LoVo (cell line): ENCODE measurements around the gene DENND1A.
A peak's percentile ranks its signal among the peaks of the same experiment; 100 is the strongest.
"Not testable (repeated sequence)": the region's sequence is repeated elsewhere in the genome, so short reads cannot be mapped to it uniquely, and the experiment has no call there.

Source experiments
- DNase-seq: peaks from one replicate; pipeline ENCODE4 v3.0.0-alpha.2; 2016; ENCODE audit warnings: low spot score

DENND1A gene

DNA sequence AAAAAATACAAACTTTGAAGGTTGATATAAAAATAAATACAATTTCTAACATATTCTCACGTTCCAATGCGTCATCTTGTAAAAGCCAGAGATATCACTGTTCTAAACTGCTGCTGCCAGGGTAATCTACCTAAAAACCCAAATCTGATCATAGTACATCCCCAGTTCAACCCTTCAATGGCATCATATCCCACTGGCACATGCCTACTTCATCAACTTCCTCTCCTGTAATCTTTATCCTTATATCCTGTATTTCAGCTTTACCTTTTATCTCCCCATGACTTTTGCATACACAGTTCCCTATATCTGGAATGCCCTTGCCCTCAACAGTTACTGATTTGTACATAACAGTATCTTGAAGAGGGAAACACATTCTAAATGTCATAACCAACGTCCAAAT is 7.5 kb downstream of the DENND1A start:
- no peak for DNase-seq

DNA sequence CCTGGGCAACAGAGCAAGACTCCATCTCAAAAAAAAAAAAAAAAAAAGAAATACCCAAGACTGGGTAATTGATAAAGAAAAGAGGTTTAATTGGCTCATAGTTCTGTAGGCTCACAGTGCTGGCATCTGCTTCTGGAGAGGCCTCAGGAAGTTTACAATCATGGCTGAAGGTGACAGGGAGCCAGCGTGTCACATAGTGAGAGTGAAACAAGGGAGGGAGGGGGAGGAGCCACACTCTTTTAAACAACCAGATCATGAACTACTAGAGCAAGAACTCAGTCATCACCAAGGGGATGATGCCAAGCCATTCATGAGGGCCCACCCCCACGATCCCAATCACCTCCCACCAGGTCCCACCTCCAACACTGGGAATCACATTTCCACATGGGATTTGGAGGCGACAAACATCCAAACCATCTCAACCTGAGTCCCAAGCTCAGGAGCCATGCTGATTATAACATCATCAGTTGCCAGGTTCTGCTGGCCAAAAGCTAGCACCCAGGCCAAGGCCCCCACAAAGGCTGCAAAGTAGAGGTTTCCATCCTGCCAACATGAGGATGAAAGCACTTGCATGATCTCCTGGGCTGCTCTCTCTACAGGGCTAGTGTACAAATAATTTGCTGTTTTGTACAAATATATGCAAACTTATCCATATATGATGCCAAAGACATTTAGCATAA is 15.3 kb downstream of the DENND1A start:
- no peak for DNase-seq

DNA sequence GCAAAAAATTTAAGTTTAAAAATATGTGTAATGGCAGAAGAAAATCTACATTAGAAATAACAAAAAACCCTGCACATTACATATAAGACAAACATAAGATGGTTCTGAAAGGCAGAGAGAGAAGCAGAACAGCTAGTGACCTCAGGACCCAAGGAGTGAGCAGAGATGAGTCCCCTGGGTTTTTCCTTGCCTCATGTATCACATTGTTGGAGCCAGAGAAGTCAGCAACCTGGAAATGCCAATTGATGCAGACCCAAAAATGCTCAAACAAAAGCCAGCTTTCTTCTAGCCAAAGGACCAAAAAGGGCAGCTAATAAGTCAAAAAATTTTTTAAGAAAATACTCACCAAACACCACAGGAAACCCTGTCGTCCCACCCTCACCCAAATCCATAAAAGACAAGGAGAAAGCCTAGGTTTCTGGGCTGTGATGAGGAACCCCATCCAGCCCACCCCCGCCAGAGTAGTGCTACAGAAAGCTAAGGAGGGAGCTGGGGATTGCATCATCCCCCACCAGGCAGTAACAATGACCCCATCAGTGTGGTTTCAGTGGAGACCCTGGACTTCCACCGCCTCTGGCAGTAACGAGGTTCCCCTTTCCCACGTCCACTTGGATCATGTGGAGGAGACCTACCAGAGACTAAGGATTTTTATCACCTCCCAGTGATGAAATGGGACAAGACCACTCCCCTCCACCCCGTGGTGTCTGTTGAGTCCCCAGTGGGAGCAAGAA is 17.6 kb downstream of the DENND1A start:
- no peak for DNase-seq

DNA sequence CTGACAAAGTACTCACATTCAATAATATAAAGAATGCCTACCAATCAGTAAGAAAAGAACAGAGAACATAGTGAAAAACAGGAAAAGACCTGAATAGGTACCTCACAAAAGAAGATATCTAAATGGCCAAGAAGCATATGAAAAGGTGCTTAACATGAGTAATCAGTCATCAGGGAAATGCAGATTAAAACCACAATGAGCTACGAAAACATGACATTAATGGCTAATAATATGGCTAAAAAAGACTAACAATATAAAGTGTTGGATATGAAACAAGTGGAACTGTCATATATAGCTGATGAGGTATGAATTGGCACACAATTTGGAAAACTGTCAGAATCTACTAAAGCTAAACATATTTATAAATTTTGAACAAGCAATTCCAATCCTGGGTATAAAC is 18.9 kb downstream of the DENND1A start:
- DNase-seq: no peak

DNA sequence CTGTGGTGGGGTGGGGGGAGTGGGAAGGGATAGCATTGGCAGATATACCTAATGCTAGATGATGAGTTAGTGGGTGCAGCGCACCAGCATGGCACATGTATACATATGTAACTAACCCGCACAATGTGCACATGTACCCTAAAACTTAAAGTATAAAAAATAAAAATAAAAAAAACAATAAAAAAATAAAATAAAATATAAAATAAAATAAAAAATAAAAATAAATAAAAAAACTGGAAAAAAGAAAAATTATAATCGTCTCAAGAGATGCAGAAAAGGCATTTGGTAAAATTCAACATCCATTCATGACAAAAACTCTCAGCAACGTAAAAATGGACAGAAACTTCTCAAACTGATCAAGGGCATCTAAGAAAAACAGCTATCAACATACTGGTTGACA is 20.7 kb downstream of the DENND1A start:
- DNase-seq: not testable (repeated sequence)

DNA sequence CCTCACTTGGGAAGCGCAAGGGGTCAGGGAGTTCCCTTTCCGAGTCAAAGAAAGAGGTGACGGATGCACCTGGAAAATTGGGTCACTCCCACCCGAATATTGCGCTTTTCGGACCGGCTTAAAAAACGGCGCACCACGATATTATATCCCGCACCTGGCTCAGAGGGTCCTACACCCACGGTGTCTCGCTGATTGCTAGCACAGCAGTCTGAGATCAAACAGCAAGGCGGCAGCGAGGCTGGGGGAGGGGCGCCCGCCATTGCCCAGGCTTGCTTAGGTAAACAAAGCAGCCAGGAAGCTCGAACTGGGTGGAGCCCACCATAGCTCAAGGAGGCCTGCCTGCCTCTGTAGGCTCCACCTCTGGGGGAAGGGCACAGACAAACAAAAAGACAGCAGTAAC is 26.4 kb downstream of the DENND1A start:
- DNase-seq: not testable (repeated sequence)

DNA sequence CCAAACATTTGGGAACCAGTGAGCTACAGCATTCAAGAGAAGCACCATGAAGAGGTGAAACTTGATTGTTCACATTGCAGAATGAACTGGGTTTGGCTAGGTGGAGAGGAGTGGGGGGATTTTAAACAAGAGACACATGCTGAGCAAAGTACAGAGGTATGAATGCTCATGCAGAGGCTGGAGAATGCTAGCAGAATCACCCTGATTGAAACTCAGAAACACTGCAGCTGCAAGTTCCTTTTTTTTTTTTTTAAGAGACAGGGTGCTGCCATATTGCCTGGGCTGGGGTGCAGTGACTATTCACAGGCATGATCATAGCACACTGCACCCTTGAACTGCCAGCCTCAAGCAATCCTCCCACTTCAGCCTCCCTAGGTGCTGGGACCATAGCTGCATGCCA is 35.1 kb downstream of the DENND1A start:
- DNase-seq: no peak

DNA sequence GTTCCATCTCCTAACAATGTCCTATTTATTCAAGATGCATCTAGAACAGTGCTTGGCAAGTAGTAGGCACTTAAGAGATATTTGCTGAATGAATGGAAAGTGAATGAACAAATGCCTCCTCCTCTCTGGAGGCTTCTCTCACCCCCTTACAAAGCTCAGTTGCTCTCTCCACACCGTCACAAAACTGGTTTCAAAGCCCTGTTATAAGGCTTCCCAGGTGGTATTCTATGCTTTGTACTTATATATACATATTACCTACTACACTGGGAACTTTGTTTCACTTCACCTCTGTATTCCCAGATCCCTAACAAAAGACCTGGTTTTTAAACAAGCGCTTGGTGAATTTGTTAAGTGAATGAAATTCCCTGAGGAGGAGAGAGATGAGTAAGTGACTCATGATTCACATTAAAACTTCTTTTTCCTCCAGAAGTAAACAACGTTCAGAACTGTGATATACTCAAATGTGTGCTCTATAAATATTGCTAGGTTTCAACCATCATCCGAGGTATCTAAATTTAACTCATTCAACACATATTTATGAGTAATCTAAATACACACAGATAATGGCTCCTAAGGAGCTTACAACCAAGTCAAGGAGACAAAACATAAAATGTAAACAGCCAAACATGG is 36.0 kb downstream of the DENND1A start:
- DNase-seq: no peak

DNA sequence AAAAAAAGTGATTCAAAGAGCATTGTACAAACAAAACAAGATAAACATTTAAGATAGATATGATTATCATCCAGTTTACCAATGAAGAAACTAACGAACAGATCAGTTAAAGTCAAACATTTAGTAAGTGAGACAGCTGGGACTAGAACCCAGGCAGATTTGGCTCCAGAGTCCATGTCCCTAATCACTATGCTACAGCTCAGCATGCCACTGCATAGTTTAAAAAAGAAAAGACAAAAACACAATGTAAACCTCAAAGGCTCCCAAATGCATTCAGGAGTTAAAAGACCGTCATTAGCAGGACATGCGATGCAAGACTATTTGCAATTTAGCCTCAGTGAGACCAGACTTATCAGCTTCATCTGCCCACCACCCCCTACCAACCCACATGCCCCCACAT is 36.8 kb downstream of the DENND1A start:
- no peak for DNase-seq

DNA sequence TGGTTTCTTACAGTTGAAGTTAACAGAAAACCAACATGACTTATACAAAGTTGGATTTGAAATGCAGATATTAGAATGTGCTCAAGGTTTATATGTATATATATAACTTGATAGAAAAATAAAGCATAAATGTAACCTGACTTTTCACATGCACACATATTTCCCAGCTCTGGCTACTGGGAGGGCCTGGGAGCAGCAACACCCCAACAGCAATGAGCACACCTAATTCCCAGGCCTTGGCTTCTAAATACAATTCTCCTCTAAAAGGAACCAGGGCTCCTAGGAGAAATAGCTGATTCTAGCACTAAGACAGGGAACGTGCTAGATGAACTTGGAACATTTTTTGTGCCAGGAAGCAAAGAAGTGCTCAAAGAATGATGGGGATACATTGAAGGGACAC is 42.1 kb downstream of the DENND1A start:
- DNase-seq: no peak

DNA sequence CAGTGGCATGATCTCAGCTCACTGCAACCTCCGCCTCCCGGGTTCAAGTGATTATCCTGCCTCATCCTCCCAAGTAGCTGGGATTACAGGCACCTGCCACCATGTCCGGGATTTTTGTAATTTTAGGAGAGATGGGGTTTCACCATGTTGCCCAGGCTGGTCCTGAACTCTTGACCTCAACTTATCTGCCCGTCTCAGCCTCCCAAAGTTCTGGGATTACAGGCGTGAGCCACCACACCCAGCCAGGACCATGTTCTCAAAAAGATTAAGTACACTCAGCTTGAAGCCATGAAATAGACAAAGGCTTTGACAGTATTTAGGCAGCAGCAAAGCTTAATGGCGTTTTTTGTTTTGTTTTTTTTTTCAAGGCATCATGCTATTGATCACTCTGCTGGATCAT is 44.1 kb downstream of the DENND1A start:
- DNase-seq: not testable (repeated sequence)

DNA sequence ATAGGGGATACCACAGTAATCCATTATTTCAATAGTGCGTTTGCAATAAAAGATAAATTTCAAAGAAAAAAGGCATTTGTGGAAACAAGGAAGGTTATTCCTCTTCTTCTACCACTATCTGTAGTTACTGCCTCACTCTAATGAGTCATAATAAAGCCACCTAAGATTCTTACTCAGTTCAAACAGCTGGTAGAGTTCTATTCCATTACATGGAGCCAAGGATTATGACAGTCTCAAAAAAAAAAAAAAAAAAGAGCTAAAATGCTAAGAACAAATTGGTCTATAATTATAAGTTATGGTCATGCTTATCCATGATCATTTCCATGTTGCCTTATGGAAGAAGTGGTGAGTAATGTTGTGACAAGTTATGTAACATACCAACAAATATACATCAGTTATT is 46.3 kb downstream of the DENND1A start:
- DNase-seq: no peak

DNA sequence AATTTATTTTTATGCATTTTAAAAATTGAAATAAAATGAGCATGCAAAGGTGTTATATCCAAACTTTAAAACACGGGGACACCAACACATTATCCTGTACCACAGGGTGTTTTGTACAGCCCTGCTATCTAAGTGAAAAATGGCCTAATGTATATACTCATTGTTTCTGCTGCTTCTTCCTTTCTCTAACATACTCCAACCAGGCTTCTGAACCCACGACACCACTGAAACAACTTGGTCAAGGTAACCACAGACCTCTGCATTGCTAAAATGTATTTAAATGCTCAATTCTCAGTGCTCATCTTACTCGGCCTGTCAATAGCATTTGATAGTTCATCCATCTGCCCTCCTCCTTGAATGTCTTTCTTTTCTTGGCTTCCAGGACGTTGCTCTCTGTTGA is 48.3 kb downstream of the DENND1A start:
- no peak for DNase-seq

DNA sequence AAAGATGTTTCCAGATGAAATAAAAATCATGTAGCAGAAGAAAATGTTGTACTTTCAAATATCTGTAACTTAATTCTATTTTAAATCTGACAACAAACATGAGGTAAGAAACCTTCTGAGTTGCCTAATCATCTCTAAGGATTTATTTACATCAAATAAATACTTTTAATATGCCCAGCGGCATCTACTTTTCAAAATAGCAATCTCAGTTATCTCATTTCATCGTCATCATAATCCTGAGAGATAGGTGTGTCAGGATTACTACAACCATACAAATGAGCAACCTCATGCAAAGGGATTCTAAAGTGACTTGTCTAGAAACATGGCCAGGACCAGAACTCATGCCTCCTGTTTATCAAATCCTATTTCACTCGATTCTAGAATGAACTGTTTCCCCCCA is 49.5 kb downstream of the DENND1A start:
- no peak for DNase-seq

DNA sequence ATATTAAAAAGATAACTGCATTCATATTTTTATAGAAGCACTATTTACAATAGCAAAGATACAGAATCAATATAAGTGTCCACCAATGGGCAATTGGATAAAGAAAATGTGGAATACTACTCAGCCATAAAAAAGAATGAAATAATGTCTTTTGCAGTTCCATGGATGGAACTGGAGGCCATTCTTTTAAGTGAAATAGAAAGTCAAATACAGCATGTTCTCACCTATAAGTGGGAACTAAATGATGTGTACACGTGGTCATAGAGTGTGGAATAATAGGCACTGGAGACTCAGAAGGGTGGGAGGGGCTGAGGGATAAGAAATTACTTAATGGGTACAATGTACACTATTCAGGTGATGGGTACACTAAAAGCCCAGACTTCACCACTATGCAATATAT is 53.2 kb downstream of the DENND1A start:
- DNase-seq: no peak

DNA sequence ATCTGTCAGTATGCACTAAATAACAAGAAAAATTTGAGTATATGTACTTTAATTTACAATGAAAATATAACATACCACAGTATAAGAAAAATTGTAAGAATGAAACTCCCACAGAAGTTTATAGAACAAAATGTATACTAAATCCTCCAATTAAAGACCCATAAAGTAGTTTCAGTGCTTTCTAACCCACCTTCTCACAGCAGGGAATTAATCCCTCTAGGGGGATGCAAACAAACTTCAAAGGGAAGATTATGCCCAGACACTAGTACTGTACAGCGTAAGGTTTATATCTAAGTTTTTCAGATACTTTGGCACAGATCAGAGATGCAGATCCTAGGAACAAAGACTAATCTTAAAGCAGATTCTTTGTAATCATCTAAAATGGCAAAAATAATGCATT is 57.2 kb downstream of the DENND1A start:
- DNase-seq: peak; percentile 48

DNA sequence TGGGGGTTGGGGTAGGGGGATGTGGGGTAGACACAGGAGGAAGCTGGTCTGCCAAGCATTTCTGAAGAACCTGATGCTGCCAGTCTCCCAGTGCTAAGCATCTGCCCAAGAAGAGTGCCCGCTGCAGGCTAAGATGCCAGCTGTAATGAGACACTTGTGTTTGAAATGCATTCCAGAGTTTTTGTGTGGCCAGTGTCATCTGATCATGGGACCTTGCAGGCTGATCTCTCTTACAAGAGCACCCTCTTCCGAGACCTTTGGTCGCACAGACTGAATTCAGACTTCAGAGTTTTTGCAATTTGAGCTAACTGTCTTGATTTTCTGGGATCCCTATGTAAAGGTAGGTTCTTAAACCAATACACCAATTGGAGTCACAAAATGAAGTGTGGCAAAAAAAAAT is 58.1 kb downstream of the DENND1A start:
- DNase-seq: no peak

DNA sequence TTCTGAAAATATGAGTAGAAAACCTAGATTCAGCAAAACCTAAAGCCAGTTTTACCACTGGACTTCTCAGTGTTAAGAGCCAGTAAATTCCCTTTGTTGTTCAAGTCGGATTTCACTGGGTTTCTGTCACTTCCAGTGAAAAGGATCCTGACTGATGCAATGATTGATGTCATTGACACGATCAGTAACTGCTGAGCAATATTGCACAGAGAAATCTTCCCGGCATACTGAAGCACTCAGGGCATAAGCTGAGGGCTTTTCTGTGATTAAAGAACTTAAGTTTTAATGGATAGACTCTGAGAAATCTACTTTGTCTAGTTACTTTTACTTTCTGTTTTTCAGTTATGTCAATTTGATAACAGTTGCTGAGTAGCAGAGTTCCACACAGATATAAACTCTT is 61.9 kb downstream of the DENND1A start:
- no peak for DNase-seq

DNA sequence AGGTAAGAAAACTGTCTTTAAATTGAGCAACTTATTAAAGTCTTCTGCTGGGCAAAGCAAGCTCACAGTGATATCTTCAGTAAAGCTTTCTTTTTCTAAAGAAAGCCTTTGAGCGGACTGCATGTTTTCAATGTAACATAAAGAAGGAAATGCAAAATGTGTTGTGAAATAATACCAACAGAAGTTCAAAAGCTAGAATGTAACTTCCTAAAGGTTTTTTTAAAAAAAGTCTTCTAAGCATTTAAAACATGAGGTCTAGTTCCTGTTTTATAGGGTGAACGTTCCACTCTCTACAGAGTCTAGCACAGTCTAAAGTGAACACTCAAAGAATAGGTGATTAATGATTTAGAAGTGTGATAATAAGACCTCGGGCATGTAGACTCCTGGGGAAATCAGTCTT is 62.9 kb downstream of the DENND1A start:
- DNase-seq: no peak

DNA sequence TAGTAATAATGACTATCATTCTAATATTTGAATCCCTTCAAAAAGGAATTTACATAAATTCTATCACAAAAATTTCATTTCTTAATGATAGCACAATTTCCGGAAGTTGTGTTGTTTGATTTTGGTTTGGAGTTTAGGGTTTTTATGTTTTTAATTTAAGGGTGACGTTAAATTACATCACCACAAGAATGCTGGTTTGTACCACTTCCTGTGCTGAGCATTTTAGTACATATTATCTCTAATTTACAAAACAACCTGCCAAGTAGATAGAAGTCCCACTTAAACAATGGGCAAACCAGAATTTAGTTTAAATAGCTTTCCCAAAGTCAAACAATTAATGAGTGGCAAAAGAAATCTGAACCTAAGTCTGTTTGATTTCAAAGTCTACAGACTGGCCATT is 63.4 kb downstream of the DENND1A start:
- DNase-seq: no peak

DNA sequence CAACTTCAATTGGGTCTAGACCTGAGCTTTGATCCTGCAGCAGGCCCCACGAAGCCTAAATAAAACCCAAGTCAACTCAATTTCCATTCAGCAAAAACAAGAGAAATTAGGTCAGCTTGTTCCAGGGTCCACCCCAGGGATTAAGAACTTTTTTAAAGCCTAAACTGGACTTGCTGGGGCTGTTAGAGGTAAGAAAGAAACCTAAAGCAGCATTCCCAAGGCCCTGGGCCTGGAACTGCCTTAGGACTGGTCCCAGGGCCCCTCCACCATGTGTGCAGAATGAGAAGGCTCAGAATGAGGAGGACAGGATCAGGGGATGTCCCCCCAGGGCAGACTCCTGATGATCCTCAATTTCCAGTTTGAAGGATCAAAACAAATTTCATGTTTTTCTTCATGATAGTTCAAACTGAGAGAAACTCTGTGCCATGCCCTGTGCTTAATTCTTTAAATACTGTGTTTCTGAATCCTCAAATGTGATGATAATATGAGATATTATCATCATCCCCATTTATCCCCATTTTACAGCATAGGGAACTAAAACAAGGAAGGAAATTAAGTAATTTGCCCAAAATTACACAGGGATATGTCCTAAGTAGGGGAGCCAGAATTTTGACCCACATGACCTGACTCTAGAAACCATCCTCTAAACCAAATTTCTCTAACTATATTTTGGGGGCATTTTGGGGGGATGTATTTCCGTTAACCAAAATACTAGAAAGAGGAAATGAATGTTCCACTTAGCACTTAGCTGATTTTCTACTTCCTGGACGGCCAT is 64.5 kb downstream of the DENND1A start:
- no peak for DNase-seq

DNA sequence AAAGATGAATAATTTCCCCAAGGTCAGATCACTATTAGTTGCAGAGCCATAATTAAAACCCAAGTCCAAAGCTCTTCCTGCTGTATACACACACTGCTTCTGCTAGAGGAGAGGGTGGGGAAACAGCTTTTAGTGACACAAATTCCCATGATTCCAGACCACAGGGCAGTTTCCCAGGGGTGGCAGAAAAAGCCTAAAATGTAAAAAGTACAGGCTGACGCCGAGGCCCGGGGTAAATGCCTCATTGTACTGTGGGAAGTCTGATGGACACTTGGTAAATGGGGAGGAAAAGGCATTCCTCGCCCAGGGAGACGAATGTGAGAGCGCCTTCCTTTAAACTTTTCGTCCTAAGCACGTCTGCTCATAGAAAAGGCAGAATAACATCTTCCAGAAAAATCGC is 65.7 kb downstream of the DENND1A start:
- no peak for DNase-seq
